ENCODE measurements around the gene NR1I3.

DNA sequence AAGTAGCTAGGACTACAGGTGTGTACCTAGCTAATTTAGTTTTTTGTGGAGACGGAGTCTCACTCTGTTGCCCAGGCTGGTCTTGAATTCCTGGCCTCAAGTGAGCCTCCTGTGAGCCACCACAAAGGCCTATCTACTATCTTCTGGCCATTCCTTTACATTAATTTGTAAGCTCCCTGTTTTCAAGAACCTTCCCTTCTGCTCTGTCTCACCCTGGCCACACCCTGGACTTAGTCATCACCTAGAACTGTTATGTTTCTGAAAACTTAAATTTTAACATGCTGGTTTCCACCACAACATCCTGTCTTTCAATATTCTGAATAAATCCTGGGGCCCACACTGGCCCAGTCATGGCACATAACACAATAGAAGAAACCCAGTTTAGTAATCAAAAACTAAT lies 55.8 kb downstream of the NR1I3 start:
- TF ChIP-seq, protein P1, sequence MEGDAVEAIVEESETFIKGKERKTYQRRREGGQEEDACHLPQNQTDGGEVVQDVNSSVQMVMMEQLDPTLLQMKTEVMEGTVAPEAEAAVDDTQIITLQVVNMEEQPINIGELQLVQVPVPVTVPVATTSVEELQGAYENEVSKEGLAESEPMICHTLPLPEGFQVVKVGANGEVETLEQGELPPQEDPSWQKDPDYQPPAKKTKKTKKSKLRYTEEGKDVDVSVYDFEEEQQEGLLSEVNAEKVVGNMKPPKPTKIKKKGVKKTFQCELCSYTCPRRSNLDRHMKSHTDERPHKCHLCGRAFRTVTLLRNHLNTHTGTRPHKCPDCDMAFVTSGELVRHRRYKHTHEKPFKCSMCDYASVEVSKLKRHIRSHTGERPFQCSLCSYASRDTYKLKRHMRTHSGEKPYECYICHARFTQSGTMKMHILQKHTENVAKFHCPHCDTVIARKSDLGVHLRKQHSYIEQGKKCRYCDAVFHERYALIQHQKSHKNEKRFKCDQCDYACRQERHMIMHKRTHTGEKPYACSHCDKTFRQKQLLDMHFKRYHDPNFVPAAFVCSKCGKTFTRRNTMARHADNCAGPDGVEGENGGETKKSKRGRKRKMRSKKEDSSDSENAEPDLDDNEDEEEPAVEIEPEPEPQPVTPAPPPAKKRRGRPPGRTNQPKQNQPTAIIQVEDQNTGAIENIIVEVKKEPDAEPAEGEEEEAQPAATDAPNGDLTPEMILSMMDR (IDR thresholded peaks at IDR 0.05 in 4 of 5, conservative IDR thresholded peaks at IDR 0.05 in 1 of 5), result no peak
- no peak for TF ChIP-seq POLR2A (IDR thresholded peaks at IDR 0.05)

Data from gastrocnemius medialis (tissue), 4 donors.